ENCODE data around the gene OPA1. TPM values are rescaled to one million over a fixed set of nuclear protein-coding genes. Genes with fewer than 3 reads are reported as not detected.

Gene OPA1
- total RNA-seq, 4 donors from 2014 or later = 37.7 to 44.7 (median 40.4) TPM

- no peaks in the 10 kb centered on the region for H3K4me1 ChIP-seq
- H3K9me3 ChIP-seq = no peaks in the 10 kb centered on the region
- H3K27me3 ChIP-seq = no peaks in the 10 kb centered on the region
- DNase-seq (ENCODE audit: low spot score in 2 of 2) = no peak
- H3K36me3 ChIP-seq = no peaks in the 10 kb centered on the region
- no peak for TF ChIP-seq EP300 (IDR thresholded peaks at IDR 0.05)
- TF ChIP-seq CTCF (IDR thresholded peaks at IDR 0.05) = no peak
- TF ChIP-seq POLR2A (IDR thresholded peaks at IDR 0.05) = no peak
- H3K27ac ChIP-seq = no peak overlapping the region
- WGBS, 2 donors = 83 to 88% methylated on average over 2 of the region's 2 CpGs
- H3K4me3 ChIP-seq = no peak overlapping the region
These were observed 23.9 kb upstream of the OPA1 start for GRCh38 chr3:193569119-193569518.

- Histone ChIP-seq H3K36me3 (no peaks in the 10 kb centered on the region), H3K4me1 (no peaks in the 10 kb centered on the region), H3K27ac (no peak overlapping the region), H3K9me3 (no peaks in the 10 kb centered on the region), H3K27me3 (no peaks in the 10 kb centered on the region), H3K4me3 (no peak overlapping the region)
- no peak for TF ChIP-seq EP300 (IDR thresholded peaks at IDR 0.05)
- TF ChIP-seq CTCF (IDR thresholded peaks at IDR 0.05) = peak; percentile 66 to 82 (median 77)
- peak in 1 of 2 donors; percentile 51 for DNase-seq (ENCODE audit: low spot score in 2 of 2)
- WGBS, 2 donors = 6 to 12% methylated on average over 10 of the region's 10 CpGs
These were observed 20.5 kb upstream of the OPA1 start for GRCh38 chr3:193572426-193572908.

GRCh38 chr3:193573403-193574191, 19.4 kb upstream of the OPA1 start:
- DNase-seq (ENCODE audit: low spot score in 2 of 2) = no peak
- Histone ChIP-seq H3K27me3 (no peaks in the 10 kb centered on the region), H3K4me3 (no peak overlapping the region), H3K36me3 (no peaks in the 10 kb centered on the region), H3K4me1 (no peaks in the 10 kb centered on the region), H3K9me3 (no peaks in the 10 kb centered on the region), H3K27ac (no peak overlapping the region)
- 54 to 76% methylated on average over 4 of the region's 4 CpGs for WGBS, 2 donors
- no peak for TF ChIP-seq EP300 (IDR thresholded peaks at IDR 0.05)
- no peak for TF ChIP-seq CTCF (IDR thresholded peaks at IDR 0.05)
- TF ChIP-seq POLR2A (IDR thresholded peaks at IDR 0.05) = no peak

DNA sequence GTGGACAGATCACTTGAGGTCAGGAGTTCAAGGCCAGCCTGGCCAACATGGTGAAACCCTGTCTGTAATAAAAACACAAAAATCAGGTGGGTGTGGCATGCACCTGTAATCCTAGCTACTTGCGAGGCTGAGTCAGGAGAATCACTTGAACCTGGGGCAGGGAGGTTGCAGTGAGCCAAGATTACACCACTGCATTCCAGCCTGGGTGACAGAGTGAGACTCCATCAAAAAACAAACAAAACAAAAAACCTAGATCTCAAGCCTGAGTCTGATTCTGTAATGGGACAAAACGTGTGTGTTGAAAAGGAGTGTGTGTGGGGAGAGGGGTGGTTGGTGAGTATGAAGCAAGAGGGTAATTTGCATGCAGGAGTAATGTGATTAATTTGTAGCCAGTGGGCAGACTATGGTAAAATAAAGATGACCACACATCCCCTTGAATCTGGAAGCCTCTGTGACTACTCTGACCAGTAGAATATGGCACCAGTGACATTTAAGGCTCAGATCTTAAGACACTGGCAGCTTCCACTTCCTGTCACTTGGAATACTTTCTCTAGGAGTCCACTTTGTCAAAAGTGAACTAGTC, 18.4 kb upstream of the OPA1 start:
- no peaks in the 10 kb centered on the region for H3K4me1 ChIP-seq
- 54 to 59% methylated on average over 2 of the region's 2 CpGs for WGBS, 2 donors
- DNase-seq (ENCODE audit: low spot score in 2 of 2) = no peak
- H3K4me3 ChIP-seq = no peak overlapping the region
- no peaks in the 10 kb centered on the region for H3K9me3 ChIP-seq
- no peak overlapping the region for H3K27ac ChIP-seq
- H3K36me3 ChIP-seq = no peaks in the 10 kb centered on the region
- no peaks in the 10 kb centered on the region for H3K27me3 ChIP-seq
- TF ChIP-seq EP300 (IDR thresholded peaks at IDR 0.05) (no peak), CTCF (IDR thresholded peaks at IDR 0.05) (no peak), POLR2A (IDR thresholded peaks at IDR 0.05) (no peak)

- no peaks in the 10 kb centered on the region for H3K9me3 ChIP-seq
- no peaks in the 10 kb centered on the region for H3K36me3 ChIP-seq
- H3K27ac ChIP-seq = no peak overlapping the region
- 82 to 89% methylated on average over 9 of the region's 9 CpGs for WGBS, 2 donors
- TF ChIP-seq CTCF (IDR thresholded peaks at IDR 0.05) = no peak
- TF ChIP-seq POLR2A (IDR thresholded peaks at IDR 0.05) = no peak
- TF ChIP-seq EP300 (IDR thresholded peaks at IDR 0.05) = no peak
- H3K27me3 ChIP-seq = no peaks in the 10 kb centered on the region
- DNase-seq (ENCODE audit: low spot score in 2 of 2) = no peak
- H3K4me1 ChIP-seq = no peaks in the 10 kb centered on the region
- no peak overlapping the region for H3K4me3 ChIP-seq
These were observed 7.5 kb upstream of the OPA1 start for GRCh38 chr3:193585530-193585929.
